Fibroblast of skin of left biceps (primary cell): Measurements from ENCODE around the gene NPAT.
A peak's percentile ranks its signal among the peaks of the same experiment; 100 is the strongest.

ENCODE experiments used
- DNase-seq, 2 experiments: peaks; one replicate each; pipeline ENCODE4 v3.0.0-alpha.2; 2013; ENCODE audit warnings: low read depth in 2 of 2

The NPAT gene

GRCh38 chr11:108222574-108223347 is at the start of gene NPAT, which contains the start of gene ATM:
Gene NPAT (minus strand): TSS chr11:108222638. CDS start chr11:108222536, 102 bp downstream.
Gene ATM (plus strand): TSS chr11:108223067. CDS start chr11:108227625, 4,558 bp downstream.
- peak; percentile 97 to 98 for DNase-seq

GRCh38 chr11:108269583-108269982 is 47.1 kb upstream of the NPAT start:
- DNase-seq = no peak

- DNase-seq = no peak
Measured at GRCh38 chr11:108253176-108253575, 30.7 kb upstream of the NPAT start.

DNA sequence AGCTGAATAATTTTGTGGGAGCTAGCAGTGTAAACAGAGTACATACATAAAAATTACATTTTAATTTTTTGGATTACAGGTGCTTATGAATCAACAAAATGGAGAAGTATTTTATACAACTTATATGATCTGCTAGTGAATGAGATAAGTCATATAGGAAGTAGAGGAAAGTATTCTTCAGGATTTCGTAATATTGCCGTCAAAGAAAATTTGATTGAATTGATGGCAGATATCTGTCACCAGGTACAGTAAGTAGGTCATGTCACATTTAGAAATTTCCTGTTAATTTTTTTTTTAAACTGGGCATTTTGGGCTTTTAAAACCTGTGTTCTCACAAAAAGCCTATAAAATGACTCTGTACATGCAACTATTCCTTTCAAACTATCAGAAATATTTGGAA is 24.4 kb upstream of the NPAT start:
- DNase-seq = no peak

GRCh38 chr11:108246308-108246707 is 23.9 kb upstream of the NPAT start:
- no peak for DNase-seq

DNA sequence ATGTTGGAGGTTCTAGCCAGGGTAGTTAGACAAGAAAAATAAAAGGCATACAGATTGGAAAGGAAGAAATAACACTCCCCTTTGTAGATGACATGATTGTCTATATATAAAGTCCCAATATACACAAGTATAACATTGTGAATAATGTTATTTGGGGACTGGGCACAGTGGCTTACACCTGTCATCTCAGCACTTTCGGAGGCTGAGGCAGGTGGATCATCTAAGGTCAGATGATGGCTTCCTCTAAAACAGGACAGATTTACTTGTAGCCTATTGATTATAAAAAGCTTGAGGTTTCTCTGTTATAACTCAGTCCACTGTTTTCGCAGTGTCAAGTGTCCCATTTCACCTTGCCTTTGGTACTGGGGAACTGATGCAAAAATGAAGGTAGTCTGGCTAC is 20.0 kb upstream of the NPAT start:
- no peak for DNase-seq

- no peak for DNase-seq
Measured at GRCh38 chr11:108241330-108242037, 19.0 kb upstream of the NPAT start.

- DNase-seq = no peak
Measured at GRCh38 chr11:108239076-108239475, 16.6 kb upstream of the NPAT start.

DNA sequence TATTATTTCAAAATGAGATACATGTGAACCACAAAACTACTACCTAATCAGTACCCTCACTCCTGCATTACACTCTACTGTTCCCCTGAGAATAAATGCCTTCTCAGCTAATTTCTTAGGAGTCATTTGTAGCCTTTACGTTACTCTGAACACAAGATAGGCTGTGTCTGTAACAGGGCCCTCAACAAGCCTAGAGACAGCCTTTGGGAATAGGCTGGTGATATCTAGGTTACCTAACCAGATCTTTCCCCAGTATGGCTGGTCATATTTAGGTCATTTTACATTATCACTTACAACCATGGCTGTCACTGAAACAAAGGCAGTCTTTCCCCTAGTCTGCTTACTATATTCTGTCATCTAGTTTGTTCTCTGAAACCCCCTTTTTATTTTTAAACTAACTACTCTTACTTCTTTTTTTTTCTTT is 14.6 kb upstream of the NPAT start:
- no peak for DNase-seq

DNA sequence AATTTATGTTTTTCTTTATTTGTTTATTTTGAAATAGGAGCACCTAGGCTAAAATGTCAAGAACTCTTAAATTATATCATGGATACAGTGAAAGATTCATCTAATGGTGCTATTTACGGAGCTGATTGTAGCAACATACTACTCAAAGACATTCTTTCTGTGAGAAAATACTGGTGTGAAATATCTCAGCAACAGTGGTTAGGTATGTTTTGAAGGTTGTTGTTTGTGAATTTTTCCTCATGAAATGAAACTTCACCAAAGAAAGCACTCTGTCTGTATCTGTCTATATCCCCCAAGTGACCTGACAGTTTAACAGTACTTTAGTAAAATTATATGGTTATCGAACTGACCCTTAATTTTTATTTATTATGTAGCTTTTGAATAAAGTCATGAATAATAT is 13.2 kb upstream of the NPAT start:
- no peak for DNase-seq

- DNase-seq = no peak
Measured at GRCh38 chr11:108235192-108235591, 12.8 kb upstream of the NPAT start.

- no peak for DNase-seq
Measured at GRCh38 chr11:108233277-108233945, 11.0 kb upstream of the NPAT start.

- DNase-seq = no peak
Measured at GRCh38 chr11:108228251-108228650, 5.8 kb upstream of the NPAT start.

GRCh38 chr11:108226036-108226435 is 3.6 kb upstream of the NPAT start:
- DNase-seq = no peak

- DNase-seq = no peak
Measured at GRCh38 chr11:108224911-108225786, 2.7 kb upstream of the NPAT start.

DNA sequence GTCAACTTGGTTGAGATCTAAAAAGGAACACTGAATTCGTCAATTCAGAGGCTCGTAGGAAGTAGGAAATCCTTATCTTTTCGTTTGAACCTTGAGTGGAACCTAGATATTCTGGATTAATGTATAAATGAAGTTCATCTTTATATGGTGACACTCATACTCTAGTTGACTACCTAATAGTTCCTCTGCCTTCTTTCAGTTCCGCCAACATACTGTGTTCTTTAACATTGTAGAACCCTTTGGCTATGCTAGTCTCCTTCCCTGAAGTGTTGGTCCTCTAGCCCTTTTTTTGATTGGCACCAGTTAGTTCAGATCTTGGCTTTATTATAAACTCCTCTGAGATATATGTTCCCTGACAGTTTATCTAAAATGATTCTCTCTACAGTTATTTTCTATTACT is 1.9 kb upstream of the NPAT start:
- DNase-seq = no peak

DNA sequence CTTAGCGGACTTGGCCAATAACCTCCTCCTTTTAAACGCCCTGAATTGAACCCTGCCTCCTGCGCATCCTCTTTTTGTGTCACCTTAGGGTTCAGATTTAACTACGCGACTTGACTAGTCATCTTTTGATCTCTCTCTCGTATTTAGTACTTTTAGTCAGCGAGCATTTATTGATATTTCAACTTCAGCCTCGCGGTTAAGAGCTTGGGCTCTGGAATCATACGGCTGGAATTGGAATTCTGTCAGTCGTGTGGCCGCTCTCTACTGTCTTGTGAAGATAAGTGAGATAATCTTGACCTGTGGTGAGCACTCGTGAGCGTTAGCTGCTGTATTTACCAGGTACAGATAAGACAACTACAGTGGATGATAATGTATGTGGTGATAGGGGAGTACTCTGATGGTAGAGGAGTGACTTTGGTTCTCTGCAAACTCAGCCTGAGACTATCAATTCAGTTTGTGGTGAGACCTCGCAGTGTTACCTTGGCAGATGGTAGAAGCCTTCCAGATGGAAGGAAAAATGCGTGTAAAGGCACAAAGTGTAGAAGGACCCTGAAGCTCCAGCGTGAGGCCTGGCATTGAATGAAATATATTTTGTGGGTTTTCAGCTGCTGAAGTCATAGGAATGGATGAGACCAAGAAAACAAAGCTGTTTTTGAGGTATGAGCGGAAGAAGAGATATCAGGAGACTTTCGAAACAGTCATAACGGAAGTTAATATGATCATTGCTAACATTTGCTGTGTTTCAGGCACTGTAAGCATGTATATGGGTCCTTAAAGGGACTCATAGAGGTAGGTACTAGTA is 1.1 kb upstream of the NPAT start:
- no peak for DNase-seq

DNA sequence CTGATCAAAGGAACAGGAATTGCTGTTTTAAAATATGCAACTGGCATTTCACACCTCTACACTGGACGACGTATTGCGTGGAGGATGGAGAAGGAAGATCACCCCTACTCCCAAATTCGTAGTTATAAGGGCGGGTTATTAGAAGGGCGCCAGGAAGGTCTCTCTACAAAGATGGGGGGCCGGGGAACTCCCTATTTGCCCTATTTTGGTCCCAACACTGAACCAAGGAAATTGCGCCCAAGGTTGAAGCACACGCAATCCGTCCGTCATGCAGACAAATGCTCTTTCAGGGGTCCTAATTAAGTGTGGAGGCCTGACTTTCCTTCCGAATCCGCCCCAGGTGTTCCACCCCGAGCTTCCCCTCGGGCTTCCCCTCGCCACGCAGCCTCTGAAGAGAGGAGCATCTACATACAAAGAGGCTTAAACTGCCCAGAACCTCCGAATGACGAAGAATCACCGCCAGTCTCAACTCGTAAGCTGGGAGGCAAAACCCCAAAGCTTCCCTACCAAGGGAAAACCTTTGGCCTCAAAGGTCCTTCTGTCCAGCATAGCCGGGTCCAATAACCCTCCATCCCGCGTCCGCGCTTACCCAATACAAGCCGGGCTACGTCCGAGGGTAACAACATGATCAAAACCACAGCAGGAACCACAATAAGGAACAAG is 396 bp downstream of the NPAT start:
- no peak for DNase-seq

- no peak for DNase-seq
Measured at GRCh38 chr11:108221371-108221770, 1.1 kb downstream of the NPAT start.

GRCh38 chr11:108220721-108221336 is 1.6 kb downstream of the NPAT start:
- DNase-seq = no peak
